Loucy (cell line): Measurements from ENCODE around the gene RELT.

Source experiments
- H2AFZ ChIP-seq: fragments of 200-600 bp; sonication (generic); 2 replicates; pipeline ENCODE4 v1.6.0; 2016; ENCODE audit warnings: antibody characterized with exemption, mild to moderate bottlenecking, low read length, moderate library complexity
- H3F3A ChIP-seq: fragments of 200-600 bp; 2 replicates; pipeline ENCODE4 v1.6.0; 2016; ENCODE audit warnings: antibody characterized with exemption, low read depth, mild to moderate bottlenecking
- H3K27me3 ChIP-seq: fragments of 200-600 bp; sonication (generic); 2 replicates; pipeline ENCODE4 v1.6.1; 2014; ENCODE audit warnings: low read length, mild to moderate bottlenecking; ENCODE audit not compliant: insufficient read depth, poor library complexity, severe bottlenecking
- H3K36me3 ChIP-seq: fragments of 200-600 bp; sonication (generic); 2 replicates; pipeline ENCODE4 v1.6.1; 2016; ENCODE audit warnings: low read length; ENCODE audit not compliant: insufficient read depth
- H3K4me1 ChIP-seq: fragments of 200-600 bp; sonication (generic); 2 replicates; pipeline ENCODE4 v1.5.1; 2014; ENCODE audit warnings: low read length, mild to moderate bottlenecking; ENCODE audit not compliant: insufficient read depth, poor library complexity, severe bottlenecking
- H3K4me2 ChIP-seq: fragments of 200-600 bp; sonication (generic); 2 replicates; pipeline ENCODE4 v1.6.0; 2014; ENCODE audit warnings: antibody characterized with exemption, low read length, low read depth, mild to moderate bottlenecking; ENCODE audit not compliant: poor library complexity, severe bottlenecking
- H3K4me3 ChIP-seq: fragments of 200-600 bp; sonication (generic); 2 replicates; pipeline ENCODE4 v1.5.1; 2014; ENCODE audit warnings: low read length, mild to moderate bottlenecking, mixed read lengths; ENCODE audit not compliant: poor library complexity, severe bottlenecking
- H3K79me2 ChIP-seq: fragments of 200-600 bp; sonication (generic); 2 replicates; pipeline ENCODE4 v1.6.1; 2014; ENCODE audit warnings: low read length; ENCODE audit not compliant: insufficient read depth
- H3K9ac ChIP-seq: fragments of 200-600 bp; sonication (generic); 2 replicates; pipeline ENCODE4 v1.6.0; 2014; ENCODE audit warnings: mild to moderate bottlenecking, low read depth, low read length, moderate library complexity; ENCODE audit not compliant: poor library complexity, severe bottlenecking
- H3K9me2 ChIP-seq: fragments of 200-600 bp; sonication (generic); replicated peaks from 2 replicates; pipeline ENCODE4 v1.6.1; 2016; ENCODE audit warnings: low read depth, low read length, mixed read lengths
- H3K9me3 ChIP-seq: fragments of 200-600 bp; sonication (generic); 2 replicates; pipeline ENCODE4 v1.6.1; 2014; ENCODE audit warnings: mild to moderate bottlenecking, antibody characterized with exemption, low read length, low read depth; ENCODE audit not compliant: insufficient read depth
- H4K20me1 ChIP-seq: fragments of 200-600 bp; sonication (generic); 2 replicates; pipeline ENCODE4 v1.6.0; 2014; ENCODE audit warnings: antibody characterized with exemption, low read length, mild to moderate bottlenecking; ENCODE audit not compliant: insufficient read depth, poor library complexity, severe bottlenecking
- EZH2phosphoT487 ChIP-seq: fragments of 200-600 bp; IDR thresholded peaks from 2 replicates; pipeline ENCODE4 v1.6.1; 2018; ENCODE audit warnings: antibody characterized with exemption, mild to moderate bottlenecking, moderate library complexity, borderline replicate concordance
- TF ChIP-seq, protein P1 (sequence below): fragments of 200-600 bp; sonication (generic); conservative IDR thresholded peaks from 2 replicates; pipeline ENCODE4 v1.5.1; 2014; ENCODE audit warnings: mild to moderate bottlenecking, antibody characterized with exemption, low read length

Gene RELT

DNA sequence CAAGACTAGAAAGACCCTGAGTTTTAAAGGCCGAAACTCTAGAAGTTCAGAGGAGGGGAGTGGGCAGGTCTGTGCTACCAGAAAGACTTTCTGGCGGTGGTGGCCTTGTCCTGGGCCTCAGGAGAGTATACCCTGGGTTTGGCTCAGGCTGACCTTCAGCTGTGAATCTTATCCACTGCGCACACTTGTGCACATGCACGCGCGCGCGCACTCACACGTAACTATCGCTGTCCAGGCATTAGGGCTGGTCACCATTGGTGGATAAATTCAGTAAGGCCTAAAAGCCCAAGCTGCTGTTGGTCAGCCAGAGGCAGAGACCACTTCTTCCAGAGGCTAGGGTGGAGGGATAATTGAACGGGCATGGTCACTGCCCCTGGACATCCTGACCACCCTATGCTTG, 43.0 kb upstream of the RELT start:
- H3K9ac ChIP-seq, result no peak overlapping the region
- no peak overlapping the region for H3K4me3 ChIP-seq
- no peaks in the 10 kb centered on the region for H3K36me3 ChIP-seq
- no peaks in the 10 kb centered on the region for H4K20me1 ChIP-seq
- TF ChIP-seq, protein P1, sequence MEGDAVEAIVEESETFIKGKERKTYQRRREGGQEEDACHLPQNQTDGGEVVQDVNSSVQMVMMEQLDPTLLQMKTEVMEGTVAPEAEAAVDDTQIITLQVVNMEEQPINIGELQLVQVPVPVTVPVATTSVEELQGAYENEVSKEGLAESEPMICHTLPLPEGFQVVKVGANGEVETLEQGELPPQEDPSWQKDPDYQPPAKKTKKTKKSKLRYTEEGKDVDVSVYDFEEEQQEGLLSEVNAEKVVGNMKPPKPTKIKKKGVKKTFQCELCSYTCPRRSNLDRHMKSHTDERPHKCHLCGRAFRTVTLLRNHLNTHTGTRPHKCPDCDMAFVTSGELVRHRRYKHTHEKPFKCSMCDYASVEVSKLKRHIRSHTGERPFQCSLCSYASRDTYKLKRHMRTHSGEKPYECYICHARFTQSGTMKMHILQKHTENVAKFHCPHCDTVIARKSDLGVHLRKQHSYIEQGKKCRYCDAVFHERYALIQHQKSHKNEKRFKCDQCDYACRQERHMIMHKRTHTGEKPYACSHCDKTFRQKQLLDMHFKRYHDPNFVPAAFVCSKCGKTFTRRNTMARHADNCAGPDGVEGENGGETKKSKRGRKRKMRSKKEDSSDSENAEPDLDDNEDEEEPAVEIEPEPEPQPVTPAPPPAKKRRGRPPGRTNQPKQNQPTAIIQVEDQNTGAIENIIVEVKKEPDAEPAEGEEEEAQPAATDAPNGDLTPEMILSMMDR, result no peak
- TF ChIP-seq EZH2phosphoT487, result no peak
- H3K4me1 ChIP-seq, result peaks cover 21% of the 10 kb centered on the region
- no peaks in the 10 kb centered on the region for H3K9me2 ChIP-seq
- no peaks in the 10 kb centered on the region for H3K27me3 ChIP-seq
- H3F3A ChIP-seq, result no peaks in the 10 kb centered on the region
- no peak overlapping the region for H2AFZ ChIP-seq
- H3K79me2 ChIP-seq, result no peaks in the 10 kb centered on the region
- no peaks in the 10 kb centered on the region for H3K9me3 ChIP-seq
- H3K4me2 ChIP-seq, result no peak overlapping the region

DNA sequence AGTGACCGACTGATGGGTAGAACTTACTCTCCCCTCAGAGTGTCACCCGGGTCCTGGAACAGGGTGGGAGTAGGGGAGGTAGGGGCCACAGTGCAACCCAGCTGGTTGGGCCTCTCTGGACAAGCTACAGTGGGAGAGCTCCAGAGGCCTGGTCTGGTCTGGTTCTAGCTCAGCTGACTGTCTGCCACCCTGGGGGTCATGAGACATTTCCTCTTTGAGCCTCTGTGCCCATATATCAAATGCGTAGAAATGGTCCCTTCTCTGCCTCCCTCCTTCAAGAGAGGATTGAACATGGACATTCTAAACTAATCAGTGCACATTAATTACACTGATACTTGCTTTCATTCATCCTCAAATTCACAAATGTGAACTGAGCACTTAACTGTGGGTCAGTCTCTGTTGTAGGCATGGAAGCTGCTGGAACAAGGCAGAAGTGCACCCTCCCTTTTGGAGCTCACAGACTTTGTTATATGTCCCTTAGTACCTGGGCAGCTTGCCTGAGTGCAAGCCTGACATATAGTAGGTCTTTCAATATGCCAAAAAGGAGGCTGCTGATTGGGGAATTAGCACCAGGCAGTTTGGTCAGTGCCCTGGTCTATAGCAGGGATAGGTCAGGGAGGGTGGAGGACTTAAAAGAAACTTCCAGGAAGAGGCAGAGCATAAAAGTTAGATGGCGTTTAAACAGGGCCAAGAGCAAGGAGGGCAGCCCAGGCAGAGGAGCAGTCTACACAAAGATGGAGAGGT, 42.4 kb upstream of the RELT start:
- no peaks in the 10 kb centered on the region for H3K79me2 ChIP-seq
- H2AFZ ChIP-seq, result no peak overlapping the region
- no peaks in the 10 kb centered on the region for H3K9me3 ChIP-seq
- no peaks in the 10 kb centered on the region for H3K9me2 ChIP-seq
- H4K20me1 ChIP-seq, result no peaks in the 10 kb centered on the region
- H3K4me1 ChIP-seq, result peaks cover 21% of the 10 kb centered on the region
- H3K4me3 ChIP-seq, result no peak overlapping the region
- H3K36me3 ChIP-seq, result no peaks in the 10 kb centered on the region
- H3K27me3 ChIP-seq, result no peaks in the 10 kb centered on the region
- H3K4me2 ChIP-seq, result no peak overlapping the region
- H3K9ac ChIP-seq, result no peak overlapping the region
- H3F3A ChIP-seq, result no peaks in the 10 kb centered on the region
- TF ChIP-seq, protein P1, result no peak
- TF ChIP-seq EZH2phosphoT487, result no peak

DNA sequence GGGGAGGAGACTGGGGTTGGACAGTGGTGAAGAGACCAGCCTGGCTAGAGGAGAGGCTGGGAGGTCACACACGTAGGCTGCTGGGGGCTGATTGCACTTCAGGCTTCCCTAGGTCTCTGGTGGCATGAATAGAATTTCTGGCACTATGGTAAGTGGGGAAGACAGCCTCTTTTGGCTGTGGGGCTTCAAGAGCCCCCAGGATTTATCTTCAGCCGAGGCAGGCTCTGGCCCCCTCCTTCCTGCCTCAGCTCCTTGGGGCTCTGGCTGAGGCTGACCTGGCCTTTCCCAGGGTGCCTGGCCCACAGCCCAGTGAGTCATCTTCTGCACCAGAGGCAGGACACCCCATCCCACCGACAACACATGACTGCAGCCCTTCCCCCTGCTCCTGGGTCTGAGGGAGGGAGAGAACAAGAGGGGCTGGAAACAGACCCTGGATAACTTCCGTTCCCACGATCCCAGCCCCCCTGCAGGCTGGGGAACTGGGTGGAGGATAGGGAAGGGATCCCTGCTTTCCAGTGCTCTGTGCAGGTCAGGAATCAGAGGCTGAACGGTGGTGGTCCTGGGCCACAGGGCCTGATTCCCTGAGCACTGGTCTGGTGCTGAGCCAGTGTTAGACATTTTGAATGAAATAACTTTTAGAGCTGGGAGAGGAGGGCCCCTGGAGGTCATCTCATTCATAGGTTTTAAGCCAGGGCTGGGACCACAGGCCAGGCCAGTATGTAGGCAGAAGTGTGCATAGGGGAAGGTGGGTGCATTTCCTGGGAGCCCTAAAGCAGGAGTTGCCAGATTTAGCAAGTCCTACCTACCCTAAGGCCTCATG, 41.6 kb upstream of the RELT start:
- Histone ChIP-seq H3F3A (no peaks in the 10 kb centered on the region), H3K4me1 (peaks cover 21% of the 10 kb centered on the region), H3K79me2 (no peaks in the 10 kb centered on the region), H3K36me3 (no peaks in the 10 kb centered on the region), H3K4me3 (peak overlapping the region; percentile 29), H3K9me2 (no peaks in the 10 kb centered on the region), H4K20me1 (no peaks in the 10 kb centered on the region), H3K9ac (peak overlapping the region; percentile 50), H3K27me3 (no peaks in the 10 kb centered on the region), H3K4me2 (peak overlapping the region; percentile 62), H3K9me3 (no peaks in the 10 kb centered on the region), H2AFZ (0 out of 2 replicates have a peak overlapping the region, but pooled peaks have one; percentile 47)
- no peak for TF ChIP-seq EZH2phosphoT487
- TF ChIP-seq, protein P1, result no peak
